Parathyroid adenoma (tissue), 2 donors: ENCODE data around the gene RAPGEF2.
"Not testable (repeated sequence)": the region's sequence is repeated elsewhere in the genome, so short reads cannot be mapped to it uniquely, and the experiment has no call there.

Experiments used
- H2AFZ ChIP-seq: fragments of 300-600 bp; sonication (generic); one replicate; pipeline ENCODE4 v1.7.0; 2017; ENCODE audit warnings: antibody characterized with exemption, mild to moderate bottlenecking
- H3K27ac ChIP-seq: fragments of 300-600 bp; sonication (generic); one replicate; pipeline ENCODE4 v1.7.0; 2017
- H3K27me3 ChIP-seq: fragments of 300-600 bp; sonication (generic); one replicate; pipeline ENCODE4 v1.7.0; 2017; ENCODE audit warnings: low read length; ENCODE audit not compliant: control insufficient read depth, insufficient read depth
- H3K36me3 ChIP-seq: fragments of 300-600 bp; sonication (generic); one replicate; pipeline ENCODE4 v1.7.0; 2017; ENCODE audit warnings: low read length; ENCODE audit not compliant: control insufficient read depth, insufficient read depth
- H3K4me1 ChIP-seq: fragments of 300-600 bp; sonication (generic); one replicate; pipeline ENCODE4 v1.7.0; 2017; ENCODE audit warnings: control low read depth
- H3K4me2 ChIP-seq: fragments of 300-600 bp; sonication (generic); one replicate; pipeline ENCODE4 v1.7.0; 2017; ENCODE audit warnings: low read length
- H3K4me3 ChIP-seq: fragments of 300-600 bp; sonication (generic); one replicate; pipeline ENCODE4 v1.7.0; 2017; ENCODE audit warnings: low read depth, low read length
- H3K79me2 ChIP-seq: fragments of 300-600 bp; sonication (generic); one replicate; pipeline ENCODE4 v1.7.0; 2017; ENCODE audit warnings: control low read depth
- H3K9ac ChIP-seq: fragments of 300-600 bp; sonication (generic); one replicate; pipeline ENCODE4 v1.7.0; 2017; ENCODE audit warnings: mild to moderate bottlenecking
- H3K9me3 ChIP-seq: fragments of 300-600 bp; sonication (generic); one replicate; pipeline ENCODE4 v1.7.0; 2017; ENCODE audit warnings: low read length; ENCODE audit not compliant: control insufficient read depth
- TF ChIP-seq, protein P1 (sequence below): fragments of 300-600 bp; sonication (generic); IDR thresholded peaks from one replicate; pipeline ENCODE4 v1.7.0; 2017; ENCODE audit warnings: antibody characterized with exemption, mild to moderate bottlenecking
- donor health status: primary hyperparathyroidism.

RAPGEF2 gene

DNA sequence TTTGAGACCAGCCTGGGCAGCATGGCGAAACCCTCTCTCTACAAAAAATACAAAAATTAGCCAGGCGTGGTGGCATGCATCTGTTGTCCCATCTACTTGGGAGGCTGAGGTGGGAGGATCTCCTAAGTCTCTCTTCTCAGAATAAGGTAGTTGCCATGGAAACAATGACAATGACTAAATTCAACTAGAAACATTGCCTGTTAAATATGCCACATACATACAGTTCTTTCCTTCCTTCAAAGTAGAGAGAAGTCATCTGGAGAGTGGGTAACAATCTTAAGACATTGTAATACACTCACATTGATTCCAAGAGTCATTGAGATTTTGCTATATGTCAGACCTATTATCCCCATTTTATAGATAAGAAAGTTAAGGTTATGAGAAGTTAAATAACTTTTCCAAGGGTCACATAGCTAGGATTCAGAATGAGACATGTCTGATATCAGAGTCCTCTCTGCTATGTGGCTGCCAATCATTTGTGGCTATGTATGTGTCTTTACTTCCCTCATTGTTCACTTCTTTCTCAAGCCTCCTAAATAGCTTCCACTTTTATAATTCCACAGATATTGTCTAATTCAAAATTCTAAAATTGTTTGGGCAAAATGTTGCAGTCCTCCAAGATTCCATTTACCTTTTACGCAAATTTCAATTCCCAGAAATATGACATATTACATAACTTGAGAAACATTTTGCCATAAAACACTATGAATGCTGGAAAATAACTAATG lies 37.2 kb upstream of the RAPGEF2 start:
- no peak overlapping the region for H3K9ac ChIP-seq
- no peaks in the 10 kb centered on the region for H3K79me2 ChIP-seq
- no peak overlapping the region for H3K27ac ChIP-seq
- no peak overlapping the region for H2AFZ ChIP-seq
- H3K4me1 ChIP-seq: no peaks in the 10 kb centered on the region
- no peaks in the 10 kb centered on the region for H3K27me3 ChIP-seq
- H3K4me3 ChIP-seq: no peak overlapping the region
- no peaks in the 10 kb centered on the region for H3K9me3 ChIP-seq
- no peaks in the 10 kb centered on the region for H3K36me3 ChIP-seq
- TF ChIP-seq, protein P1, sequence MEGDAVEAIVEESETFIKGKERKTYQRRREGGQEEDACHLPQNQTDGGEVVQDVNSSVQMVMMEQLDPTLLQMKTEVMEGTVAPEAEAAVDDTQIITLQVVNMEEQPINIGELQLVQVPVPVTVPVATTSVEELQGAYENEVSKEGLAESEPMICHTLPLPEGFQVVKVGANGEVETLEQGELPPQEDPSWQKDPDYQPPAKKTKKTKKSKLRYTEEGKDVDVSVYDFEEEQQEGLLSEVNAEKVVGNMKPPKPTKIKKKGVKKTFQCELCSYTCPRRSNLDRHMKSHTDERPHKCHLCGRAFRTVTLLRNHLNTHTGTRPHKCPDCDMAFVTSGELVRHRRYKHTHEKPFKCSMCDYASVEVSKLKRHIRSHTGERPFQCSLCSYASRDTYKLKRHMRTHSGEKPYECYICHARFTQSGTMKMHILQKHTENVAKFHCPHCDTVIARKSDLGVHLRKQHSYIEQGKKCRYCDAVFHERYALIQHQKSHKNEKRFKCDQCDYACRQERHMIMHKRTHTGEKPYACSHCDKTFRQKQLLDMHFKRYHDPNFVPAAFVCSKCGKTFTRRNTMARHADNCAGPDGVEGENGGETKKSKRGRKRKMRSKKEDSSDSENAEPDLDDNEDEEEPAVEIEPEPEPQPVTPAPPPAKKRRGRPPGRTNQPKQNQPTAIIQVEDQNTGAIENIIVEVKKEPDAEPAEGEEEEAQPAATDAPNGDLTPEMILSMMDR: no peak
- no peak overlapping the region for H3K4me2 ChIP-seq

DNA sequence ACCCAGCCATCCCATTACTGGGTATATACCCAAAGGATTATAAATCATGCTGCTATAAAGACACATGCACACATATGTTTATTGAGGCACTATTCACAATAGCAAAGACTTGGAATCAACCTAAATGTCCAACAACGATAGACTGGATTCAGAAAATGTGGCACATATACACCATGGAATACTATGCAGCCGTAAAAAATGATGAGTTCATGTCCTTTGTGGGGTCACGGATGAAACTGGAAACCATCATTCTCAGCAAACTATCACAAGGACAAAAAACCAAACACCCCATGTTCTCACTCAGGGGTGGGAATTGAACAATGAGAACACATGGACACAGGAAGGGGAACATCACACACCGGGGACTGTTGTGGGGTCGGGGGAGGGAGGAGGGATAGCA lies 34.7 kb upstream of the RAPGEF2 start:
- not testable (repeated sequence) for H3K27ac ChIP-seq, H3K4me2 ChIP-seq, H3K9me3 ChIP-seq, H3K79me2 ChIP-seq, H2AFZ ChIP-seq, H3K4me3 ChIP-seq, H3K4me1 ChIP-seq, H3K27me3 ChIP-seq, H3K9ac ChIP-seq, H3K36me3 ChIP-seq

DNA sequence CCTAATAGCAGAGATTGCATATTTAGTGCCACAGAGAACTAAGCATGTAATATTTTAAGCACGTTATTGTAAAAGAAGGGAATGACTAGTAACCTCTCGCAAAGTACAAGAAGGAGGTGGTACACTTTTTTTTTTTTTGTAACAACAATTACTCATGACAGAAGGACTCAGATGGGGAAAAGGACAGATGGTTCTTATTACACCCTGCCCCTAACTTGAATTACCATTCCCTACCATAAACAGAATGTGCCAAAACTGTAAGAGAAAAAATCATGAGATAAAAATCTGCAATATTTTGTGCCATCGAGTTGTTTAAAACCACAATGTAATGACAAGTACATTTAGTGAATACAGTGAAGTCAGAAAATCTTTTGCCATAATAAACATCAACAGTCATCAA lies 33.0 kb upstream of the RAPGEF2 start:
- Histone ChIP-seq H3K4me2 (no peak overlapping the region), H3K9ac (no peak overlapping the region), H3K79me2 (no peaks in the 10 kb centered on the region), H3K4me1 (no peaks in the 10 kb centered on the region), H3K4me3 (no peak overlapping the region), H2AFZ (no peak overlapping the region), H3K27ac (no peak overlapping the region), H3K27me3 (no peaks in the 10 kb centered on the region), H3K9me3 (no peaks in the 10 kb centered on the region), H3K36me3 (no peaks in the 10 kb centered on the region)
- TF ChIP-seq, protein P1: no peak

DNA sequence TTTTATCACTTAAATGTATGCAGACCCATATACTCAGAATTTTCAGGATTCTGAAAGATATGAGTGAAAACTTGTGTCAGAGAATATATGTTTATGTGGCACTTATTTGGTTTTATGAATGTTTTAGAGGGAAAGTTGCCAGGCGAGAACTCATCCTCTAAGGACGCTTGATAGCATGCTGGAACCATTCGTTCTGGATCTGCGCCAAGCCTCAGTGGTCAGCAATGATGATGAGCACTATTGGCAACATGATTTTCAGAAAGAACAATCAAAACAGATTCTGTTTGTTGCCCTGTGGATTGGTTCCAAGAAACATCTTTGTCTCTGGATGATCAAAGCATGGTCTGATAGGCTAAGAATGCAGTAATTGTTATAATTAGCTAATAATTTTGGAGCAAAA lies 32.1 kb upstream of the RAPGEF2 start:
- TF ChIP-seq, protein P1: no peak
- Histone ChIP-seq H3K4me1 (no peaks in the 10 kb centered on the region), H3K4me2 (no peak overlapping the region), H3K27ac (no peak overlapping the region), H3K79me2 (no peaks in the 10 kb centered on the region), H3K27me3 (no peaks in the 10 kb centered on the region), H3K9me3 (no peaks in the 10 kb centered on the region), H2AFZ (no peak overlapping the region), H3K4me3 (no peak overlapping the region), H3K36me3 (no peaks in the 10 kb centered on the region), H3K9ac (no peak overlapping the region)

DNA sequence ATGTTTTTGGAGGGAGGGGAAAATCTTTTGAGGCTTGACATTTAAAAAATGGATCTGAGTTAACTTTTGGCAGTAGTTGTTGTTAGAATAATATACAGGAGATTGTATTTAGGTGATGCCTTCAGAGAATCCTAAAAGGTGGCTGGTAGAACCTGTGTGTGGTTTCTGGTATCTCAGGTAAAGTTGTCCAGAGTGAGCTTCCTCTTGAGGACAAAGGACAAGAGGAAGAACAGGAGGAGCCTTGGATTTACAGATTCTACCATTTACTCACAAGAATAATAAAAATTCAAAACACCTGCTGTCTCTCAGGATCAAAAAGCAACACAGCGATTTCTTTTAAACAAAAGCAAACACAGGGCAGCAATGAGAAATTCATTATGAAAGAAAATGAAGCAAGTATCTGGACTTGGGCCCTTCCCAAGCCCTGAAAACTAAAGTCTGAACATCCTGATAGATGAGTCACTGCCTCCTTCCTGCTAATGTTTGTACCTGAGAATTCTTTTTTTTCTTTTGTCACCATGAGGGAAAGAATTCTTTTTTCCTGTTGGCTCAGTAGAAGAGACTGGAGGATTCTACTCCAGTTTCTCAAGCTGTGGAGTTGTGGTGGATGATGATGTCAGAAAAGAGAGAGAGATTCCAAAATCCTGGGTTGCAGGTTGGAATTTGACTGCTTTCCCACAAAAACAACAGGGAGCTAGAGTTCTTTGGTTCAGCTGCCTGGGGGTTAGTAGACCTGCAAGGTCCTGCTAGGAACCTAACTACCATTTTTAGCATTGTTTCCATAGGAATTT lies 31.5 kb upstream of the RAPGEF2 start:
- no peaks in the 10 kb centered on the region for H3K79me2 ChIP-seq
- no peak overlapping the region for H3K27ac ChIP-seq
- no peak overlapping the region for H3K4me2 ChIP-seq
- no peaks in the 10 kb centered on the region for H3K36me3 ChIP-seq
- no peaks in the 10 kb centered on the region for H3K9me3 ChIP-seq
- H3K4me3 ChIP-seq: no peak overlapping the region
- H3K9ac ChIP-seq: no peak overlapping the region
- H3K4me1 ChIP-seq: no peaks in the 10 kb centered on the region
- no peaks in the 10 kb centered on the region for H3K27me3 ChIP-seq
- TF ChIP-seq, protein P1: no peak
- H2AFZ ChIP-seq: no peak overlapping the region
